HG02852 (cell line): Measurements from ENCODE around the gene EPN3.

ENCODE experiments used
- ATAC-seq: cut with Tn5 transposase; IDR thresholded peaks from one replicate; pipeline ENCODE4 v1.9.1; 2021; ENCODE audit warnings: mild to moderate bottlenecking, moderate library complexity; ENCODE audit not compliant: unreplicated experiment

EPN3 gene

GRCh38 chr17:50564916-50565315 lies 32.4 kb downstream of the EPN3 start:
- ATAC-seq: no peak

- no peak for ATAC-seq
Measured at GRCh38 chr17:50565402-50566350, 33.1 kb downstream of the EPN3 start.

GRCh38 chr17:50566886-50567285 lies 34.4 kb downstream of the EPN3 start:
- no peak for ATAC-seq

DNA sequence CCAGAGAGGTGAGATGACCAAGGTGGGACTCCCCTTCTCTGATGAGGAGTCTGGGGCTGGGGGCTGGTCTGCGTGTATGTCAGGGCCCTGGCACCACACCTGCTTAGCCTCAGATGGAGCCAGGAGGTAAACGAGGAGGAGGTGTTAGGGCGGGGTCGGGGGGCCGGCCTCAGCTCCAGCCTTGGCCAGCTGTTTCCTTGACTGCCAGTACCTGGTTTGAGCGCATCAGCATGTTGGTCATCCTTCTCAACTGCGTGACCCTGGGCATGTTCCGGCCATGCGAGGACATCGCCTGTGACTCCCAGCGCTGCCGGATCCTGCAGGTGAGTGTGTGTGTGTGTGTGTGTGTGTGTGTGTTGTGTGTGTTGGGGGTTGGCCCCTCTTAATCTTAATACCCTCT lies 36.1 kb downstream of the EPN3 start:
- no peak for ATAC-seq

GRCh38 chr17:50569592-50569991 lies 37.1 kb downstream of the EPN3 start:
- ATAC-seq: no peak

DNA sequence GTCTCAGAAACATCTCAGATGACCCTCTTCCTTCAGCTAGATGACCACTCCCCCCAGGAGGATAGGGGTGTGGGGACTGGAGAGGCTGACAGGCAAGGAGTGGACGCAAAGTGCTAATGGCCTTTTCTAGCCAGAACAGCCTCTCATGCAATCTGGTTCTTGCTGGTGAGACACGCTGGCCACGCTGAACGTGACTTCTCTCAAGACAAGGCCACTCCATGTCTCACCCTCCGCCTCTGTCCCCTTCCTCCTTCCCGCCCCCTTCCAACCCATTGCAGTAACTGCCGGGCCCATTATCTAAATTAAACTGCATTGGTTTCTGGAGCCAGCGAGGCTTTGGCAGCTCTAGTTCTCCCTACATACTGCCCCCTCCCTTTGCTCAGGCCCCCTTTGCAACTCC lies 37.5 kb downstream of the EPN3 start:
- ATAC-seq: no peak

GRCh38 chr17:50570528-50570927 lies 38.0 kb downstream of the EPN3 start:
- no peak for ATAC-seq

DNA sequence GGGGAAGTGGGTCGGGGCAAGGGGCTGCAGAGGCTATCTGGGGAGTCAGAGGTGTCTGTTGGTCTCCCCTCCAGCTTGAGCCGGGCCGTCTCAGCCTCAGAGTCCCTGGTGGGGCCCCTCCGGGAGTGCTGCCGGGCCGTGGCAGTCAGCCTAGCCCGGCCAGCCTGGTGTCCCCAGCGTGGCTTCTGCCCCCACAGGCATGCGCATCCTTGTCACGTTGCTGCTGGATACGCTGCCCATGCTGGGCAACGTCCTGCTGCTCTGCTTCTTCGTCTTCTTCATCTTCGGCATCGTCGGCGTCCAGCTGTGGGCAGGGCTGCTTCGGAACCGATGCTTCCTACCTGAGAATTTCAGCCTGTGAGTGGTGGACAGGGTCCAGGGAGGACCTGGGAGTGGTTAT lies 39.1 kb downstream of the EPN3 start:
- ATAC-seq: no peak

GRCh38 chr17:50572541-50572940 lies 40.0 kb downstream of the EPN3 start:
- ATAC-seq: no peak

- ATAC-seq: no peak
Measured at GRCh38 chr17:50573866-50574611, 41.5 kb downstream of the EPN3 start.

GRCh38 chr17:50575581-50576210 lies 43.2 kb downstream of the EPN3 start:
- no peak for ATAC-seq

DNA sequence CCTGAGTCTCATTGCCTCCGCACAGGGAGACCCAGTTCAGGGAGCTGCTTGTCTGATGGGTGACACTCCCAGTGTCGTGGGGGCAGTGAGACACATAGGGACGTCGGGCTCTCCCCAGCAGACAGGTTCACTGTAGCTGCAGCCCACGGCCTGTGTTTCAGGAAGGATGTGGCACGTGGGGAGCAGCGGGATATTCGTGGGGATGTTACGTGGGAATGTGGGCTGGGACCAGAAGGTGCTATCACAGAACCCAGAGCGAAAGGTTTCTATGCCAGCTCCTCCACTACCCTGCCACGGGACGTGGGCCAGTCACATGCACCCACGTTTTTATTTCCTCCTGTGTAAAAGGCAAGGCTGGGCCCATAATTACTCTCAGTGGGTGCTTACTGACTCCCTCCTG lies 44.3 kb downstream of the EPN3 start:
- ATAC-seq: no peak

DNA sequence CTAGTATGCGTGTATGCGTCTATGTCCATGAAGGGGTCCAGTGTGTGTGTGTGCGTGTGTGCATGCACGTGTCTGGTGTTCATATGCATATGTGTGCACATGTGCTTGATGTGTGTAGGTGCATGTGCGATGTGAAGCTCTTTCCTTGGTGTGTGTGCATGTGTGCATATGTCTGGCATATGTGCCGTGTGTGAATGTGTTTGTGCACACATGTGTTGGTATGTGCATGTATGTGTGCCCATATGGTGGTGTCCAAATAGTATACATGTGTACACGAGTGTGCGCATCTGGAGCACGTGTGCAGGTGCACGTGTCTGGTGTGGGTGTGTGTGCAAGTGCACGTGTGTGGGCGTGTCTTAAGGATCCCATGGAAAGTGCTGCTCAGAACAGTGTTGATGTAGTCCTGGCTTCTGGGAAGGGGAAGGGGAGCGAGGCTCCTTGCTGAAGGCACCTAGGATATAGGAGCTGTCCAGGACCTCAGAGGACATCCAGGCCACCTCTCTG lies 45.0 kb downstream of the EPN3 start:
- no peak for ATAC-seq

GRCh38 chr17:50578173-50578572 lies 45.6 kb downstream of the EPN3 start:
- no peak for ATAC-seq

GRCh38 chr17:50579399-50579798 lies 46.9 kb downstream of the EPN3 start:
- ATAC-seq: no peak

GRCh38 chr17:50580646-50581045 lies 48.1 kb downstream of the EPN3 start:
- no peak for ATAC-seq

DNA sequence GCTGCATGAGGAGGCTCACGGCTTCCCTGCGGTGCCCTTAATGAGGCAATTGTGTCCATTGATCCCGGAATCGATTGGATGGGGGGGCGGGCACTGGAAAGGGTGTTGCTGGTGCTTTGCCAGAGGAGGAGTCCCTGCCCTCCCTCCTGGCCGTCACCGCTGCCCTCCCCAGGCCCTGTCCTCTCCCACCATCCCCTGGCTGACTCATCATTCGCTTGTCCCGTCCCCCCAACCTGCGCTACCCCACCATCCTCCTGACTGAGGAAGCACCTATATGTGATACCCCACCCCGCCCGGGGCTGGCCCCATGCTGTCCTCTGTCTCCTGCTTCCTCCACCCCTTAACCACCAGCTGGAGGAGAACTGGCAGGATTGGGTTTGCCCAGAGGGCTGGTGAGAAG lies 48.8 kb downstream of the EPN3 start:
- no peak for ATAC-seq

DNA sequence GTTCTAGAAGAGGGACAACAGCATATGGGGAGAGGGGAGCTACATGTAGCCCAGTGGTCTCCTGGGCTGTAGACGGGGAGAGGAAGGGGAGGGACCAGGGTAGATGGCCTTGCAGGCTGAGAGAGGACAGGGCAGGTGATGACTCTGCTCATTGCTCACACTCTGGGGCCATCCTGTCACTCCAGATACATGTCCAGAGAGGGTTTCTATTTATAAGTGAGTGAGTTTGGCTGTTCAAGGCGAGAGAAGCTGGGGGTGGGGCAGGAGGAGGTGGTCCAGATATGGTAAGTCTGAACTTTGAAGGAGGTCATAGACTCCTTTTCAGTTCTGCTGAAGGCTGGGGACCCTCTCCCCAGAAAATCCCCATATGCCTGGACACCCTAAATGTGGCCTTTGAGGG lies 50.2 kb downstream of the EPN3 start:
- ATAC-seq: no peak

GRCh38 chr17:50583641-50584040 lies 51.1 kb downstream of the EPN3 start:
- no peak for ATAC-seq

DNA sequence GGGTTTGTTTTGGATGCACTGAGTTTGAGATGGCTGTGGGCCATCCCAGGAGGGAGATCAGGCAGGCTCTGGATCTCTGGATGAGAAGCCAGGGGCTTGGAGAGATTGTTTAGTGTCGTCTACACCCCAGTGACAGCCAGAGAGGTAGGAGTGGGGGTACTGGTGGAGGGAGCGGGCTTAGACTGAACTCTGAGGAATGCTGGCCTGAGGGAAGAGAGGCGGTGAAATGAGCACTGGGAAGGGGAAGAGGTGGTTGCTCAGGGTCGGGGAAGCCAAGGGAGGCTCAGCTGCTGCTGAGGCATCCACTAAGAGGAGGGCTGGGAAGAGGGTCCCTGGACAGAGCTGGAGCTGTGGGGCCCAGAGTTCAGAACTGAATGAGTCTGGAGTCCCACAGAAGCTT lies 51.6 kb downstream of the EPN3 start:
- no peak for ATAC-seq

- no peak for ATAC-seq
Measured at GRCh38 chr17:50584749-50585148, 52.2 kb downstream of the EPN3 start.
